ENCODE results near the gene ZKSCAN7.

GRCh38 chr3:44596621-44597020, 41.6 kb downstream of the ZKSCAN7 start:
- TF ChIP-seq CTCF (conservative IDR thresholded peaks at IDR 0.05) (no peak), EZH2 (IDR thresholded peaks at IDR 0.05; ENCODE audit: low read depth) (no peak)
